ENCODE data around the gene HSPA6. TPM values are rescaled to one million over a fixed set of nuclear protein-coding genes. Genes with fewer than 3 reads are reported as not detected.
"Not testable (repeated sequence)": the region's sequence is repeated elsewhere in the genome, so short reads cannot be mapped to it uniquely, and the experiment has no call there.

The HSPA6 gene
- total RNA-seq, 1 donor from 2014 or later, result 0.48 TPM

DNA sequence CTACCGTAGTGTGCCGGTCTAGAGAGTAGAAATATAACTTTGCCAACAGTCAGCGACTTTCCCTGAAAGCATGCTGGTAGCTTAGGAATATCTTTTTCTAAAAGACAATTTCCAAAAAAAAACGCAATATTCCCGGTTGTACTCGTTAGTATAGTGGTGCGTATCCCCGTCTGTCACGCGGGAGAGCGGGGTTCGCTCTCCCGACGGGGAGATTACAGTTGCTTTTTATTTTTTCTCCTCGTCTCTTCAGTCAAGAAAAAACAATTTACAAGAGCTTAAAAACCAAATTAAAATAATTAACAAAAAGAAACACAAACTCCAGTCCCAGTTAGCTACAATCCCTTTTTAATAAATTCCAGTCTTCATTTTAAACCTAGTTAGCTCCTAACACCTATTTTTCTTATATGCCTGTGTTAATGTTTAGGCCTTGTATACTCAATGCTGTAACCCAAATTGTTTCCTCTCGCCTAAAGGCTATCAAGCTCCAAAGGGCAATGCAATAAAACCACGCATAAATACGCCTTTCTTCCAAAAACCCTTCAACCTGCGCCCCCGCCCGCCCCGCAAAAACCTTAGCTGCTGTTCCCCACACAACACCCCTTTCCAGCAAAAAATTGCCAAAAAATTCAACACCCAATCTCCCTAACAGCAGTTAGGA is 7.8 kb downstream of the HSPA6 start:
- DNase-seq (ENCODE audit: low spot score) (no peak), ATAC-seq (no peak)

GRCh38 chr1:161532644-161533567 is 8.6 kb downstream of the HSPA6 start:
- ATAC-seq; DNase-seq (ENCODE audit: low spot score): not testable (repeated sequence)

GRCh38 chr1:161537068-161537669 is 12.8 kb downstream of the HSPA6 start:
- DNase-seq (ENCODE audit: low spot score); ATAC-seq: not testable (repeated sequence)

DNA sequence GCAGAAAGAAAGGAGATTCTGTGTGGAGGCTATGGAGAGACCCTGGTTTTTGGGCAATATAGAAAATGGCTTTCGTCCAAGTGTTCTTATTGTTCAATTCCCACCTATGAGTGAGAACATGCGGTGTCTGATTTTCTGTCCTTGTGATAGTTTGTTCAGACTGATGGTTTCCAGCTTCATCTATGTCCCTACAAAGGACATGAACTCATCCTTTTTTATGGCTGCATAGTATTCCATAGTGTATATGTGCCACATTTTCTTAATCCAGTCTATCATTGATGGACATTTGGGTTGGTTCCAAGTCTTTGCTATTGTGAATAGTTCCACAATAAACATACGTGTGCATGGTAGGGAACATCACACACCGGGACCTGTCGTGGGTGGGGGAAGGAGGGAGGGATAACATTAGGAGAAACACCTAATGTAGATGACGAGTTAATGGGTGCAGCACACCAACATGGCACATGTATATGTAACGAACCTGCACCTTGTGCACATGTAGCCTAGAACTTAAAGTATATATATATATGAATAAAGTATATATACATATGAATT is 14.7 kb downstream of the HSPA6 start:
- DNase-seq (ENCODE audit: low spot score); ATAC-seq: not testable (repeated sequence)

GRCh38 chr1:161539731-161540569 is 15.6 kb downstream of the HSPA6 start:
- ATAC-seq (peak; percentile 88), DNase-seq (ENCODE audit: low spot score) (peak; percentile 85)

GRCh38 chr1:161540570-161540960 is 16.2 kb downstream of the HSPA6 start:
- not testable (repeated sequence) for DNase-seq (ENCODE audit: low spot score)
- peak; percentile 19 for ATAC-seq

GRCh38 chr1:161542091-161542559 is 17.8 kb downstream of the HSPA6 start:
- ATAC-seq; DNase-seq (ENCODE audit: low spot score): not testable (repeated sequence)

- not testable (repeated sequence) for DNase-seq (ENCODE audit: low spot score); ATAC-seq
Observed at GRCh38 chr1:161543125-161543524, 18.8 kb downstream of the HSPA6 start.

GRCh38 chr1:161545005-161545731 is 20.8 kb downstream of the HSPA6 start:
- ATAC-seq; DNase-seq (ENCODE audit: low spot score): not testable (repeated sequence)

DNA sequence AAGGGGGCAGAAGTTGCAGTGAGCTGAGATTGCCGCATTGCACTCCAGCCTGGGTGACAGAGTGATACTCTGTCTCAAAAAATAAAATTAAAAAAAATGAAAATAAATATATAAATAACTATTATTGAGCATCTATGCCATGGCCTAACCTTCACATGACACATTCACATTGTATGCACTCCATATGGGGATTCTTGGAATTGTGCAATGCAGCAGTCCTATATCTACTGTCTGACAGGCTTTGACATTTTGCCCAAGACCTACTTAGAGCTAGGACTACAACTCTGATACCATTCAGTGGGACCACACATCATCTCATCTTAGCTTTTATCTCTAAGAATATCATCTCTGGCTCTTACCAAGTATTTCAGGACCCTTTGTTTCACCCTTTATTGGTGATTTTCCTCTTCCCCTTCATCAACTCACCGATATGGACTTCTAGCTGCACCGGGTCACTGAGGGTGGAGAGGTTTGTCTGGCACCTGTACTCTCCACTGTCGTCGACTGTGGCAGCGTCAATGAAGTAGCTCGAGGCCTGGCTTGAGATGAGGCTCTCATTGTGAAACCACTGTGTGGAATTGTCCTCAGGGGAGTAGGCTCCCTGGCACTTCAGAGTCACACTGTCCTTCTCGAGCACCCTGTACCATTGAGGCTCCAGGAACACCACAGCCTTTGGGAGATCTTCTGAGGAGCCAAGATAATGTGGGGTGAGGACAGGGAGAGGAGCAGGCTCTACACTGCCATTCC is 23.8 kb downstream of the HSPA6 start:
- ATAC-seq, result peak; percentile 26
- DNase-seq (ENCODE audit: low spot score), result not testable (repeated sequence)

DNA sequence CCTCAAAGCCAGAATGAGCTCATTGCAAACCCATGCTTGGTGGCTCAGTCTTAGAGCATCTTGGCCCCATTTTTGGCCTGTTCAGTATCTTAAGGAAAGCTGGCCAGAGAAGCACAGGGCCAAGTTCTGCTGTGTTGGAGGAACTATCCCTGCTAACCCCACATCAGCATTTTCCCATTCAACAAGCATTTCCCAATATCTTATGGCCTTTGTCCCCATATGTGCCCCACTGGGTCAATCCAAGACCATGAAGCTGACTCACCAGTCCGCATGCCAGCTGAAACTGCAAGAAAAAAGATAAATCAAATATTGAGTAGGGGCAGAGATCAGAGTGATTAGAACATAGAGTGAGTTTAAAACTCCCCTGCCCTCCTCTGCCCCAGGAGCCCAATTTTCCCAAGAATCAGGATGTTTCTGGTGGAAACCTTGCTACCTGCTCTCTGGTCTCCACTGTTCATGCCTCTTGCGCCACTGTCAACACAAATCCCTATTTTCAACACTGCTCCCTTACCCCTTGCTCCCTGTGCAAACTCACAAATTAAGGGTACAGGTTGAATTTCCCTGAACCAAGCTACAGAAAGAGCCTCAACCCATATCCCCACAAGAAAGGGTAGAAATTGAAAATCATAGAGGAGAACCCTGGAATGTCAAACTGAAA is 24.5 kb downstream of the HSPA6 start:
- peak; percentile 71 for DNase-seq (ENCODE audit: low spot score)
- ATAC-seq, result peak; percentile 88

- DNase-seq (ENCODE audit: low spot score) (no peak), ATAC-seq (peak; percentile 6)
Observed at GRCh38 chr1:161549652-161550051, 25.3 kb downstream of the HSPA6 start, which contains the start of gene FCGR3A. FCGR3A (minus strand) TSS chr1:161549818; CDS start chr1:161549736, 82 bp downstream.

DNA sequence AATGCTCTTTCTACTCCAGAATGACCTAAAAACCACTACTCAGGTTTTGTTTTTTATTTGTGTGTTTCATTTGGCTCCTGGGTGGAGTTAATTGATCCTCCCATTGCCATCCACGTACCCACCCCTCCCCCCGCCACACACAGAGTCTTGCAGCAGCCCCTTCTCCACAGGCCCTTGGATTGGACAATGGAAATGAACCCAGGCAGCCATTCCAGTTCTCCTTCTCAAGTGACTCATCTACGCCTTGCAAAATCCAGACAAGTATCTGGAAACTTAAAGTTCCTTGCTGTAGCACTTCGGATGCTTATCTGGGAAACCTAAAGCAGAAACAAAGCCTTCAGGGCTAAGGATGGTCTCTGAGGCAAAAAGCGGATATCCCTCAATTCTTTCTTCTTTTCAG is 26.6 kb downstream of the HSPA6 start:
- DNase-seq (ENCODE audit: low spot score); ATAC-seq: not testable (repeated sequence)

DNA sequence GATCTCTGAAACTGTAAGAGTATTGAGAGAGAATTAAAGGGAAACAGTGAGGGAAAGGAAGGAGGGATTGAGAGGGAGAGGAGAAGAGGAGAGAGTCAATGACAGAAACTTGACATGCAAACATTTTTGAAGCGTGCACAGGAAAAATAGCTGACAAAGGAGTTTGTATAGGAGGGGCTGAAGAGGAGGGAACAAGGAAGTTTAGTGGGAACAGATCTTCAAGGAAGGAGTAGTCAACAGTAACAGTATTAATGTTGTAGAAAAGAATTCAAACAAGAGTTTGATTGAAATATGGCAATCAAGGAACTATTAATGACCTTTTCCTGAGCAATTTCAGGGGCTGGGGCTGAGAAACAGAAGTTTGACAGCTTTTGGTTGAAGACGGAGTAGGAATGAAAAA is 29.3 kb downstream of the HSPA6 start:
- not testable (repeated sequence) for ATAC-seq; DNase-seq (ENCODE audit: low spot score)

DNA sequence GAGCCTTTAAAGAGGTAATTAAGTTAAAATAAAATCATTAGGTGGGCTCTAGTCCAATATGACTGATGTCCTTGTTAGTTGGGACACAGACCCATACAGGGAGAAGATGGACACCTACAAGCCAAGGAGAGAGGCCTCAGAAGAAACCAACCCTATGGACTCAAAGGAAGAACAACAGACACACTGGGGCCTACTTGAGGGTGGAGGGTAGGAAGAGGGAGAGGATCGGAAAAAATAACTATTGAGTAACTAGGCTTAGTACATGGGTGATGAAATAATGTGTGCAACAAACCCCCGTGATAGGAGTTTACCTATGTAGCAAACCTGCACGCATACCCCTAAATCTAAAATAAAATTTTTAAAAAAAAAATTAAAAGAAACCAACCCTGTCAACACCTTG is 30.0 kb downstream of the HSPA6 start:
- ATAC-seq; DNase-seq (ENCODE audit: low spot score): not testable (repeated sequence)

- ATAC-seq, result peak; percentile 40
Observed at GRCh38 chr1:161554815-161555417, 30.6 kb downstream of the HSPA6 start.

DNA sequence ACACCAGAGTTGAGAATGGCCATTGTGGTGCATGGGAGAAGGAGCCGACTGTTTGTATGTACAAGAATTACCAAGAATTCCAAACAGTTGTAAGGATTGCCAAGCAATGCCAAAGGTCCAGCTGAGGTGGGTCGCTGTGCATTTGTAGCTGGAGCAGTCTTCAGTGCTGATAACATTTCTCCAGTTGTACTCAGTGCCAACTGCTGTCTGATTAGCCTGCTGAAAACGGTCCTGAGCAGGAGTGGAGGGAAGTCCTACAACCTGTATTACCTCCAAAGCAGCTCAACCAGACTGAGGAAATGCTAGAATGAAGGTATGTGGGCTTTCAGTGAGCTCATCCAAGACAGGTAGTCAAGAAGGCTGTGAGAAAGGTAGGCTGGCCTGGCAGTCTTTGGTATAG is 31.8 kb downstream of the HSPA6 start:
- not testable (repeated sequence) for DNase-seq (ENCODE audit: low spot score)

More at GRCh38 chr1:161554815-161555417, 30.6 kb downstream of the HSPA6 start:
- DNase-seq (ENCODE audit: low spot score), result not testable (repeated sequence)

More for the DNA sequence above, 31.8 kb downstream of the HSPA6 start:
- not testable (repeated sequence) for ATAC-seq
